IPS-NIHi11 (cell line): Measurements from ENCODE around the gene ASCC3.

Experiments
- DNase-seq: peaks from one replicate; pipeline ENCODE4 v3.0.0; 2012; ENCODE audit warnings: mixed read lengths, low spot score

The ASCC3 gene

DNA sequence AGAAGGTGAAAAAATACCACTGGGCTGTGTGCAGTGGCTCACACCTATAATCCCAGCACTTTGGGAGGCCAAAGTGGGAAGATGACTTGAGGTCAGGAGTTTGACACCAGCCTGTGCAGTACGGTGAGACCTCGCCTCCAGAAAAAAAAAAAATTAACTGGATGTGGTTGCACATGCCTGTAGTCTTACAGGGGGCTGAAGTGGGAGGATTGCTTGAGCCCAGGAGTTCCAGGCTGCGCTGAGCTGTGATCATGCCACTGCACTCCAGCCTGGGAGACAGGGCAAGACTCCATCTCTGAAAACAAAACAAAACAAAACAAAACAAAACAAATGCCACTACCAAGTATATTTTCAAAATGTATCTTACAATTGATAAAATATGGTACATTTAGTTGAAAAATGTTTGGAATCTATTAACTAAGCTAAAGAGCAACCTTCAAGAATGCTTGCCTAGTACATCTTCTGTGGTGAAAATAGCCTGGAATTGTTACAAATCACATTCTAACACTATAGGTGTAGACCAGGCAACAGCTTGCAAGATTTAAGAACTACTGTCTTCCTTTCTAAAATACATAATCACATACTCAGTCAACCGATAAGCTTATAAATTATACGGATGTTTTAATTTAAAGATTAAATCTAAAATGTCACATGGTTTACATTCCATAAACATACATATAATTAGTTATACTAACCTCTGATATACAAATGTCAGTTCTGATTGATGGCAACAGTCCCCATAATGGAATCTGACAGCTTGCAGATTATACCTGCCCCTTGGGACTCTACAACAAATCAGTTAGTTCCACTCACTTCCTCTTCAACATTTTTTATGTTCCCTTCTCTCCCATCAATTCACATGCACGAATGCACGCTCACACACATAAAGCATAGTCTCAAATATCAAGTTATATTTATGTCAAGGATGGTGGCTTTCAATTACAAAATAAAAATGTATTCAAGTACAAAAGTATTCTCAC, 150.8 kb downstream of the ASCC3 start:
- DNase-seq, result no peak

DNA sequence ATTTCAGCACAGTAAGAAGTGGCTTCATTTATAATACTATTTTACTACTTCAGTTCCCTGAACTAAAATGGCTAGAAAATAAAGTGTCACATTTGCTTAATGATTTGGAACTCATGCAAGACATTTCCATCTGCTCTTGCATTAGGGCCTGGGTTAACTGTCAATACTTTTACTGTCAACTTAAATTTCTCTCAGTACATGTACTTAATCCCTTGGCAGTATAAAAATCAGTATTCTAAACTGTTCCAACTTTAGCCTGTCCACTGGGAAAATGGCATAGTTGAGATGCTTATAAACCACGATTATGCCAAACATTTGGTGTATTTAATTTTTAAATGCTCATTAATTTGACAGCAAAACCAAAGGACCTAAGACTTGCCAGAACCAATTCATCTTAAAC, 154.5 kb downstream of the ASCC3 start:
- no peak for DNase-seq

DNA sequence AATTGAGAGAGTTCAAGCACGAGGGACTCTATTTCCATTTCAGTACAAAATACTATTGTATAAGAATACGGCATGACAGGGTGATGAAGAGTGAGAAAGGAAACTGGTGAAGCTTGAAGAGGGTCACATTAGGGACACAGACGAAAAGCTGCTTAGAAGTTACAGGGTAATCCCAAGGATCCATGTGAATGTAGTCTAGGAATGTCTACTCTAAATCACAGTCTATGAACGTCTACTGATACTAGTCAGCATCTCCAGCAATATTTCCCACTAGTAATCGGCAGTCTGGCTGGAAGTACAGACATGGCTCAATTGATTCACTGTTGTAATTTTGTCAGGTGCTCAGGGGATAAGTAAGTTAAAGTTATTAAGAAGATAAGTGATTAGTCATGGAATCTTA, 156.4 kb downstream of the ASCC3 start:
- no peak for DNase-seq

DNA sequence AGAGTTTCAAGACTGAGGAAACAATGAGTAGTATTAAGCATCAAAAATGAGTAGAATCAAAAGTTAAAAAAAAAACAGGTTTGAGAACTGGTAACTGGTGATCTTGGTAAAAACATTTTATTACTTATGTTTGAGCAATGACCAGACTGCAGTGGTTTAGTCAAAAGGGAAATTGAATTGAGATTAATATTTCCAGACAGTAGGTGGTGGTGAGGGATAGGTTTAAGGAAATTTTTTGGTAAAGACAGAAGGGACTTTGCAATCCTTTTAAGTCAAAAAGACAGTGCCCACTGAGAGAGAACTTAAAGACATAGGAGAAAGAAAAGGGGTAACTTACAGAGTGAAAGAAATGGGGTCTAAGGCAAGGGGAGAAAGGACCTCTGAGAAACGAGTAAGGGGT, 156.9 kb downstream of the ASCC3 start:
- DNase-seq, result no peak

DNA sequence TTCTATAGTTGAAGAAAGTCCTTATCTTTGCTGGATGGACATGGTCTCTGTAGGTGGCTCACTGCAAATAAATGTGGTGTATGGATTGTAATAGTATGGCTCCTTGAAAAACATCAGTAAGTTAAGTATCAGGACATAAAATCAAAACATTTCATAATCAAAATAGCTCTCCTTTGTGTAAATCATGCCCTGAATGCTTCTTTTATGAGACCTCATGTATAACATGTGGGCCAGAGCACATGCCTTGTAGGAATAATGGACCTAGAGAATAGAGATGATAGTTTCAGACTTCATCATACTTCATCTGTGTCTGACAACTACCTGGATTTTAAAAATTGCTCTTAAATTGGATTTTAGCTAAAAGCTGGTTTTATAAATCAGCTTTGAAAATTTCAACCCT, 159.9 kb downstream of the ASCC3 start:
- DNase-seq, result no peak

DNA sequence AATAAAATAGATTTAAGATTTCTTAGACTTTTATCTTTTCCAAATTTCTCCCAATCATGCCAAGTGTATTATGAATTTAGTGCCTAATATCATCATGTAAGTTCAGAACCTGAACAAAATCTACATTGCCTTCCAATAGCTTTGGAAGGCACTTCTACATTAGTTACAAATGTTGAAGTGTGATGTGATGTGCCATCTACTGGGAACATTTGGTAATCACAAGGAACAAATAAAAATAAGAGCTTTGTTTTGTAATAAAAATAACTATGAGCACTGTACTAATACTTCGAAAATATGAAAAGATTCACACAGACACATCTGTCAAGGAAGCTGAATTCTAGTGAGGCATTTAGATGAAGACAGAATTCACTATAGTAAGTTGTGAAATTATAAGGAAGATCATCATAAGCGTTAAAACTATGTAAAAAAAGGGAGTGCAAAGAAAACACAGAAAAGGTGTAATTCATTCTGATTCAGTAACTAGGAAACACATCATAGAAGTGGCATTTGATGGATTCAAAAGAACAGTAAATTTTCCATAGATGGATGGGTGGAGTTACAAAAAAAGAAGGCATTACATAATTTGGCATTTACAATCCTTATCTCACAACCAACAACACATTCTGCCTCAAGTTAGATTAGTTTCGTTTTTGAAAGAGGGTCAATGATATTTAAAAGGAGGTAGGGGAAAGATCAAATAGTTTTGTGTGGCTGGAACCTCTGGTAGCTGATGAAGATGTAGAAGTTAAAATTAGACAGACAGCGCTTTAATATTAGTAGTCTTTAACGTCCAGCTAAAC, 161.0 kb downstream of the ASCC3 start:
- no peak for DNase-seq

DNA sequence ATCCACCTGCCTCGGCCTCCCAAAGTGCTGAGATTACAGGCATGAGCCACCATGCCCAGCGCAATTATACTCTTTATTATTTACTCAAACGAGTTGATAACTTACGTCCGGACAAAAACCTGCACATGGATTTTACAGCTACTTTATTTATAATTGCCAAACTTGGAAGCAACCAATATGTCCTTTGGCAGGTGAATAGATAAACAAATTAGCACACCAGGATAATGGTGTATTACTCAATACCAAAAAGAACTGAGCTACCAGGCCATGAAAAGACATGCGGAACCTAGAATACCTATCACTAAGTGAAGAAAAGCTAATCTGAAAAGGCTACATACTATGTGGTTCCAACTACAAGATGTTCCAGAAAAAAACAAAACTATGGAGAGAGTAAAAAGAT, 168.1 kb downstream of the ASCC3 start:
- DNase-seq, result no peak

DNA sequence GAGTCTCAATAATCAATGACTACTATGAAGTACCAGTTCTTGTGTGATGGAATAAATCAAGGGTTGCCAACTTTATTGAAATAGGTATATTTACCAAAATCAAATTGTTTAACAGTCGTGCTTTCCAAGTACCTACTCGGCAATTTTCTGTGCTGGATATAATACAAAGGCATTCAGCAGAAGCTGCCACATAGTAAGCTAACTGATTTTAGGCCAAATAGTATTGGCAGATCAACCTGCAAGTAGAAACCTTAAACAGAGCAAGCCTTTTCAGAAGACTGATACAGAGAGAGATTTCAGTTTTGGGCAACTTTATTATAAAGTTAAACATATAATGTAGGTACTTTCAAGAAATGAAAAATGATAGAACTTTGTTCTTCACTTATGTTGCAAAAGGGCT, 174.6 kb downstream of the ASCC3 start:
- no peak for DNase-seq

DNA sequence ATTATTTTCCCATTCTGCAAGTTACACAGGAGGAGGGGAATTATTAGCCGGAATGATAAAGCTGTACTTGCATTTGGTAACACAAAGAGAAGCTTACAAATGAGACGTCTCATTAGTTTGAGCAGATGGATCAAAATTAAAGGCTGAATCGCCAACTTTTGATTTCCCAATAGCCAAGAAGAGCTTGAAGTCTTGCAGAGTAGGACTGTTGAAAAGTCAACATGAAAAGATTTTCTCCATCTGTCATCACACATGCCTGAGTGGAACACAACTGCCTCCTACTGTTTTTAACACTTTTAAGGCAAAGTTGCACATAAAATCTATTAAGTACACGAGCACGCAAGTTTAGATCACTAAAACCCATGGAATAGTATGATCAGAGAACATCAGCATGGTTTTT, 176.2 kb downstream of the ASCC3 start:
- no peak for DNase-seq

DNA sequence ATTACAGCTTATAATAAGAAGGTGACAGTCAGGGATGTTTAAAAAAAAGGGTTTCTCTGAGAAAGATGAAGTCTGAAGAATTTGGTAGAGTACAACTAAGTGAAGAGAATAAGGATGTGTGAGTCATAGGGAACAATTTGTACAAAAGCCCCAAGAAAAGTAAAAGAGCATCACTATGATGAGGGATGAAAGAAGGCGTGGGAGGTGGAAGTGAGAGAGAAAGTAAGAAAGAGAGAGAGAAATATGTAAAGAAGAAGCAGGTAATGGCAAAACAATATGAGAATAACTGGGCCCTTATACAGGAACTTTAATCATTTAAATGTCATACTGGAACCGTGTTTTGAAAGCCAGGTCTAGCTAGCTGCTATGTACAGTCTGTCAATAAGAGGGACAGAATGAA, 179.4 kb downstream of the ASCC3 start:
- DNase-seq, result no peak

DNA sequence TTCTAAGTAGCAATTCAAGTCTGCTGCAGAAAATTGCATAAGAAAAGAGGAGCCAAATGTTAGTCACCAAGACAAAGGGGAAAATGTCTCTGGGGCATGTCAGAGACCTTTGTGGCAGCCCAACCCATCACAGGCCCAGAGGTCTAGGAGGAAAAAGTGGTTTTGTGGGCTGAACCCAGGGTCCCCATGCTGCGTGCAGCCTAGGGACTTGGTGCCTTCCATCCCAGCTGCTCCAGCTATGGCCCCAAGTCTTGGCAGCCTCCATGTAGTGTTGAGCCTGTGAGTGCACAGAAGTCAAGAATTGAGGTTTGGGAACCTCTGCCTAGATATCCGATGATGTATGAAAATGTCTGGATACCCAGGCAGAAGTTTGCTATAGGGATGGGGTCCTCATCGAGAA, 181.1 kb downstream of the ASCC3 start:
- no peak for DNase-seq

DNA sequence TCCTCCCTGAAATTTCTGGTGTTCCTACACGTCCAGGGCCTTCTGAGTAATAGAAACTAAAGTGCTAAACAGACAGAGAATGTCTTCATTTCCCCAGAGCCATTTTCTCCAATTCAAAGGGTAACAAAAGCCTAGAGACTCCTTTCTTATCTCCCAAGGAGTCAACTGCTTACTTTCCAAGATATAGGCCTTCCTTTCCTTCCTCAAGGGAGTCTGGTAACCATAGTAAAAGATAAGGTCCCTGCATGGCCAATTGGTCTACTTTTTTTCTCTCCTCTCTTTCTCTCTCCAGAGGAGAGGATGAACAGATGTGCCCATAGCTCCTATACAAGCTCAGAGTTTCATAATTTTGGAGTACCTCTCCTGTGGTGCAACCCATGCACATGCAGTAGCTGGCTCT, 185.7 kb downstream of the ASCC3 start:
- DNase-seq, result no peak

DNA sequence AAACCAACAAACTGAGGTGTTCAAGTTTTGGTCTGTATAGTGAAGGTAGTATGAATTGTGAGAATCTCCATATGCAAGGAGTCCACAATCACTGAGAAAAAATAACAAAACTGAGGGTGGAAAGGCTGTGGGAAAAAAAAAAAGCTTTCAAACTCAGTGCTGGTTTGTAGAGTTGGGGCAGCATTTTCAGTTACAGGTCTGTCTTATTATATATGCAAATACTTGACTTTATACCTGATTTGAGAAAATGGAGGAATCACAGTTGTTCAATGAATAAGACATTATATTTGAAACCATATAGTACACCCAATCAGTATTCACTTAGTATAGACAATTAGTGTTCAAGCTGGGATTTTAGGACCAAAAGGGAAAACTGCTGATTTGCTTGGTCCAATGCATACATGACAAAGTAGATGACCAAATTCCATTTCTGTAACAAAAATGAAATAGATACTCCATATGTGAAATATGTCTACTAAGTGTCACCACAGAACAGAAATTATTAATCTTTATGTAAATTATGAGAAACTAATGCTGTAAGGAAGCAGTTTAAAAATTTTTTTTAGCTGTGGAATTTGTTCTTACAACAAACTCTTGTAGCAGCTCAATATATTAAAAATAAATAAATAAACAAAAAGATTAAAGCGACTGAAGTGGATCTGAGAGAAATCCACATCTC, 187.7 kb downstream of the ASCC3 start:
- no peak for DNase-seq

DNA sequence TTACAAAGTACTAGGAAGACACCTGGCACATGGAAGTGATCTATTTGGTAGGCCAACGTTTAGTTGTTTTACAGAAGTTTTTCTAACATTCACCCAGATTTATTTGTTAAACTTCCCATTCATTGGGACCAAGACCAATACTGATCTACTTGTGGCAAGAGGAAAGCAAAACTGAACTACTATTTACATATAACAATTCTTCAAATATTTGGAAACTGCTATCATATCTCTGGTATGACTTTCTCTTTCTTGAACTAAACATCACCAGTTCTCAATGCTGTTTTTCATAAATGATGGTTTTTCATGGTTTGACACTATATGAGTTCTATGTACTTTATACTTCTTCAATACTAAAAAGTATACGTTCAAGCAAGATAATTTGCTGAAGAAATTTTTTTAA, 189.2 kb downstream of the ASCC3 start:
- no peak for DNase-seq

DNA sequence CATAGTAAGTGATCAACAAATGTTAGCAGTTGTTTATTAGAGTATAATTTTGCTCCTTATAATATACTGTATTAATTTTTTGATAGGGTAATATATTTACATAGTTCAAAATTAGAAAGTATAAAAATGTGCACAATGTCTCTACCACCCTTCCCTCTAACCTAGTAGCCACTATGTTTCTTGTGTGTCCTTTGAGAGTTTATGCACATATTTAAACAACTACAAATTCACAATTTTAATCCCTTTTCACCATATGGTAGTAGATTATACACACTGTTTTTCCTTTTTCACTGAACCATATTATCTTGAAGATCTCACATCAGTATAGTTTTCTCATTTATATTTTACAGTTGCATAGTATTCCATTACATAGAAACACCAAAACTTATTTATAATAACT, 194.9 kb downstream of the ASCC3 start:
- no peak for DNase-seq

DNA sequence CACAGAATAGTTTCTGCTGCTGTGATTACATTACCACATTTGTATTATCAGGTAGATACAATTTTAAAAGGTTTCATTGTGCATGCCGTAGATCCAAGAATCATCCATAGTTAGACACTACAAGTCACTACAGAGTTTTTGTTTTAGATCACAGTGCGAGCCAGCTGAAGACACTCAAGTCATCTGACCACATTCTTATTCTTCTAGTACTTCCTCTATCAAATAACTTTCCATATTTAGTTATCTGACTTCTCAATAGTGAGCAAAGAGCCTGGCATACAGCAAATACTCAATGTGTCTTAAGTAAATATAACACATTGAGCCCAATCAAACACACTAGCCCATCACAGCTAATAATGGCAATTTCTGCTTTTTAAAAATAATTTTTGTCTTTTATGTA, 195.4 kb downstream of the ASCC3 start:
- no peak for DNase-seq

DNA sequence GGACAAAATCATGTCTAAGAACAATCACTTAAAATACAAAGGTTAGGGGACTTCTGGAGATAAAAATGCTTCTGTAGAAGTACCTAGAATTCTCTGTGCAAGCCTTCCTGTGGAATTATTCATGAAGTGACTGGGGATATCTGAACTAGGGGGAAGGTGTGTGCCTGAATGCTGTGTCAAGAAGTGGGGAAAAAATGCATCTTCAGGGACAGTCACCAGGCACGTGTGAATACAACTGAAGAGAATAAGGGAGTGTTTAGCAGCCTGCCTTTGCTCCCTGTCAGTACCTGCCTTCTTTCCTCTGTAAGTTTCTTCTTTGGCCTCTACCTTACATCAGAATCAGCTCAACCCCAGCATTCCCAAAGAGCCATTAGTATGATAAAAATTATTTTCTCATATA, 201.0 kb downstream of the ASCC3 start:
- no peak for DNase-seq

DNA sequence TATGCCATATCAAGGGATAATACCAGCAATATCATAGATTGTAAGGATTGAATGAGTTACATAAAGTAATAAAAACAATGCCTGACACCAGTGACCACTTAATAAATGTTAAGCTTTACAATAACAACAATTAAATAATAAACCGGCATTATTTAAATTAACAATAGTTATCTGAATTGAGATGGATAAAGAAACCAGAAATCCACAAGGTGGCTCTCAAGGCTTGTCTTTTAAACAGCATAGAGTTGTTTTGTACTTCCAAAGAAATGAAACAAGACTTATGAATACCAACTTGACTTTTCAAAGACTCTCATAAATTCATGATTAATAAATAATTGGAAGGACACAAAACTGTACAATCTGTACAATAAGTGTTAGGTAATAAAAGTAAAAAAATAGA, 203.1 kb downstream of the ASCC3 start:
- DNase-seq, result no peak

DNA sequence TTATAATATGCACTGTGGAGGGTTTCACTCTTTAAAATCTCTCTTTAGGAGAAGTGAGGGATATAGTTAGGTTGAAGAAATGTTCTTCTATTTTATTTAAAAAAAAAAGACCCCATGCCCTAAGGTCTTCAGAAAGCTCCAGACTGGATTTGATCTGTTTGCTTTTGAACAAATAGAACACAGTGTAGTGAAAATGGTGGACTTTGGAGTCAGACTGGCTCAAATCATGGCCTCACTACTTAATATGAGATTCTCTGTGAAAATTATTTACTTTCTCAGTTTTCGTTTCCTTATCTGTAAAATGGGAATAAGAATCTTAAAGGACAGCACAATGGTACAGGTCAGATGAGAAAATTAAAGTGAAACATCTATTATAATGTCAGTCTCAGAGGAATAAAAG, 203.9 kb downstream of the ASCC3 start:
- no peak for DNase-seq

DNA sequence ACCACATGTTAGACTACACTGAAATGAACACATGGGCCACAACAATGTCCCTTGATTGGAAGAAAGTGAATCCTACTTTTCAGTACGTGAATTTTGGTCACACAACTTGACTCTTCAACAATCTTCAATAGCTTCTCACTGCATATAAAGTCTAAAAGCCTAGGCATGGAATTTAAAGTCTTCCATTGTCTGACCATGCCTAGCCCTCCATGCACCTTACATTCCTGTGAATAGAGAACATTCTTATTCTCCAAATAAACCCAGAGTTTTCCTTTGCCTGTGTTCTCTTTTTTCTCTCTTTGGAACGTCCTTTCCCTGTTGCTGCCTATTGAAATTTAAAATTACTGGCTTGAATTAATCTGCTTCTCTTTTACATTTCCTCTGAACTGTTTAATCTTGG, 207.5 kb downstream of the ASCC3 start:
- no peak for DNase-seq

DNA sequence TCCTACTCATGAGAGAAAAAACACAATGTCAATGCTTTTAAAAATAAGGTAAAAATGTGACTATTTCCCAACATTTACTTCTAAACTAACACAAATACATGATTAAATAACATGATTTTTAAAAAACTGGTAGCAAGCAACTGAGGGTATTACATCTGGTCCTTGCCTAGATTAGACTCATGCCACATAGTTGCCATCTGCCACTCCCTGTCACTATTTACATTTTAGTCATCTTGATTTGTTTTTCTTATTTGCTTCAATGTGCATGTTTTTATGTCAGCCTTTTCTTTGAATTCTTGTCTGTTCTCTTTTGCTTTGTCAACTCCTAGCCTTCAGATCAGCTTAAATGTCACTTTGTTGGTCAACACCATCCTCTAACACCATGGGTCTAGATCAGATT, 209.4 kb downstream of the ASCC3 start:
- DNase-seq, result no peak

DNA sequence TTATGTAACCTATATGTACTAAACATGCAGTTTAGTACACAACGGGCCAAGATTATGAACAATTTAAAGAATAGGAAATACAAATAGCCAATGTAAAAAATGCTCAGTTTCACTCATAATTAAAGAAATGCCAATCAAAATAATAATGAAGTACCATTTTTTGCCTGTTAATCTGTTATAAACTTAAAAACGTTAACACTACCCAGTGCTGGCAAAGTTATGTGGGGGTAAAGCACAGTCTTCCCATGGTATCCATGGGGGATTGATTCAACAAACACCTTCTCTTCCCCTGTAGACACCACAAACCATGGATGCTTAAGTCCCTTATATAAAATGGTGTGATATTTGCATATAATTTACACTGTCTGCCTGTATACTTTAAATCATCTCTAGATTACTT, 211.1 kb downstream of the ASCC3 start:
- DNase-seq, result no peak

DNA sequence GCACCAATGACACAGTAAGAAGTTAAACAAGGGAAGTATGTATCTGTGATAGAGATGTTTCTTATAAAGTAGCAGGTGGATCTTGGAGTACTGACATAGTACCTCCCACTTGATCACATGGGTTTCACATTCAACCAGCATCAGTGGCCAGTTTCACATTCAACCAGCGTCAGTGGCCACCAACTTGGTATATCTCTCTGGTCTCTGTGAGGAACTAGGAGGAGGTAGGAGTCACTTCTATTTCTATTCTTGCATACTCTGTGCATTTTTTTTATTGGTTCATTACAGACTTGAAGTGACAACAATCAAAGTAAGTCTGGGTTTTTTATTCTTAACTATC, 216.1 kb downstream of the ASCC3 start:
- no peak for DNase-seq
